GM12801 (cell line): ENCODE data around the gene RGS17.

Experiments used
- CTCF ChIP-seq: IDR thresholded peaks from one replicate; pipeline ENCODE4 v1.5.1; 2011; ENCODE audit warnings: control low read depth; ENCODE audit not compliant: insufficient read length; ENCODE audit errors: extremely low read depth

Gene RGS17

GRCh38 chr6:152984513-152984872 lies 146.6 kb downstream of the RGS17 start:
- TF ChIP-seq CTCF: no peak

- TF ChIP-seq CTCF: no peak
Measured at GRCh38 chr6:152983637-152984512, 147.2 kb downstream of the RGS17 start.

GRCh38 chr6:152982904-152983636 lies 148.0 kb downstream of the RGS17 start, which contains the start of gene FBXO5:
TSS of gene FBXO5 (minus strand) at chr6:152983041. CDS start at chr6:152982959, 82 bp downstream.
- no peak for TF ChIP-seq CTCF

GRCh38 chr6:152981989-152982903 lies 148.8 kb downstream of the RGS17 start:
- TF ChIP-seq CTCF: no peak

- TF ChIP-seq CTCF: no peak
Measured at GRCh38 chr6:152981219-152981618, 149.9 kb downstream of the RGS17 start.

GRCh38 chr6:152980656-152981055 lies 150.4 kb downstream of the RGS17 start:
- TF ChIP-seq CTCF: no peak

- TF ChIP-seq CTCF: no peak
Measured at GRCh38 chr6:152979116-152979515, 152.0 kb downstream of the RGS17 start.
